Measurements from ENCODE around the gene CHCHD6.

- no peak for TF ChIP-seq TAF1 (IDR thresholded peaks at IDR 0.05; ENCODE audit: low read depth)
- no peak for TF ChIP-seq CTCF (IDR thresholded peaks at IDR 0.05; ENCODE audit: poor library complexity, severe bottlenecking)
- TF ChIP-seq REST (IDR thresholded peaks at IDR 0.05; ENCODE audit: borderline replicate concordance): no peak
Measured at GRCh38 chr3:126928921-126929474, 225.0 kb downstream of the CHCHD6 start.

Data from neural cell (in vitro differentiated cells).